H1 (cell line): Measurements from ENCODE around the gene IGFALS. TPM values are rescaled to one million over a fixed set of nuclear protein-coding genes. Genes with fewer than 3 reads are reported as not detected.
A peak's percentile ranks its signal among the peaks of the same experiment; 100 is the strongest.

Experiments
- CTCF ChIA-PET: fragments of 300-600 bp; sonication (Branson Sonifier 250); formaldehyde crosslinking; loops from one replicate; lab custom pipeline; 2021; ENCODE audit not compliant: partially characterized antibody; lab: Charles Lee
- POLR2A ChIA-PET: fragments of 300-600 bp; sonication (Branson Sonifier 250); formaldehyde crosslinking; loops from one replicate; lab custom pipeline; 2021; ENCODE audit warnings: inconsistent platforms; ENCODE audit not compliant: partially characterized antibody; lab: Charles Lee
- DNase-seq, 2 experiments: peaks; one replicate each; pipeline versions ENCODE4 v3.0.0 to v3.0.0-alpha.2; 2010 to 2022; ENCODE audit warnings: low spot score in 2 of 2, low read depth in 1 of 2, mixed read lengths in 1 of 2
- FAIRE-seq: peaks from 2 replicates; lab custom pipeline; 2011; peaks lifted over from hg19 to GRCh38; lab: Jason Lieb, UNC
- H2AFZ ChIP-seq: 2 replicates; pipeline ENCODE4 v1.8.1; 2012; ENCODE audit warnings: low read length, inconsistent platforms
- H2AK5ac ChIP-seq: 2 replicates; pipeline ENCODE4 v1.6.1; 2013; ENCODE audit warnings: low read depth, low read length
- H2BK120ac ChIP-seq: replicated peaks from 2 replicates; pipeline ENCODE3; 2013; ENCODE audit warnings: low read depth, low read length, inconsistent platforms
- H2BK12ac ChIP-seq: 2 replicates; pipeline ENCODE4 v1.6.1; 2013; ENCODE audit warnings: low read depth, low read length
- H2BK15ac ChIP-seq: 2 replicates; pipeline ENCODE4 v1.6.1; 2013; ENCODE audit warnings: low read length
- H2BK20ac ChIP-seq: 2 replicates; pipeline ENCODE4 v1.6.1; 2013; ENCODE audit warnings: low read length
- H2BK5ac ChIP-seq: 2 replicates; pipeline ENCODE4 v1.6.1; 2013; ENCODE audit warnings: low read depth, low read length
- H3K14ac ChIP-seq: 2 replicates; pipeline ENCODE4 v1.6.1; 2013; ENCODE audit warnings: inconsistent platforms; ENCODE audit not compliant: insufficient read length
- H3K18ac ChIP-seq: 2 replicates; pipeline ENCODE4 v1.6.1; 2013; ENCODE audit warnings: low read length; ENCODE audit errors: extremely low read depth
- H3K23ac ChIP-seq: 2 replicates; pipeline ENCODE4 v1.6.1; 2013; ENCODE audit warnings: inconsistent platforms; ENCODE audit not compliant: insufficient read length
- H3K23me2 ChIP-seq: 2 replicates; pipeline ENCODE4 v1.6.1; 2013; ENCODE audit warnings: low read depth, low read length
- H3K27ac ChIP-seq: 2 replicates; pipeline ENCODE4 v1.6.1; 2011; ENCODE audit warnings: low read depth, low read length, inconsistent platforms
- H3K27me3 ChIP-seq, 4 experiments: replicated peaks in 1 of 4; 1 replicate in 1 of 4; 2 replicates in 3 of 4; pipeline versions ENCODE4 v1.6.1 to v1.8.1; 2011 to 2013; ENCODE audit warnings: low read length in 3 of 4, mild to moderate bottlenecking in 3 of 4, inconsistent platforms in 2 of 4, mixed read lengths in 2 of 4, moderate library complexity in 1 of 4; ENCODE audit not compliant: control insufficient read depth in 3 of 4, insufficient read depth in 3 of 4; ENCODE audit errors: extremely low read depth in 1 of 4
- H3K36me3 ChIP-seq, 4 experiments: 2 replicates each; pipeline versions ENCODE4 v1.6.1 to v1.8.1; 2011 to 2013; ENCODE audit warnings: mild to moderate bottlenecking in 4 of 4, low read length in 3 of 4, moderate library complexity in 2 of 4, control low read depth in 1 of 4, inconsistent platforms in 1 of 4; ENCODE audit not compliant: insufficient read depth in 4 of 4, control insufficient read depth in 2 of 4
- H3K4ac ChIP-seq: replicated peaks from 2 replicates; pipeline ENCODE3; 2013; ENCODE audit warnings: low read length, low read depth, mixed read lengths, inconsistent platforms; ENCODE audit not compliant: insufficient read length
- H3K4me1 ChIP-seq, 4 experiments: replicated peaks in 1 of 4; 1 replicate in 1 of 4; 2 replicates in 3 of 4; pipeline versions ENCODE4 v1.6.1 to v1.8.1; 2011 to 2013; ENCODE audit warnings: low read length in 3 of 4, inconsistent platforms in 2 of 4, mixed read lengths in 1 of 4; ENCODE audit not compliant: insufficient read depth in 4 of 4, control insufficient read depth in 3 of 4
- H3K4me2 ChIP-seq, 2 experiments: 2 replicates each; pipeline versions ENCODE4 v1.6.1 to v1.8.1; 2011 to 2013; ENCODE audit warnings: low read depth in 2 of 2, low read length in 2 of 2, control low read depth in 1 of 2, inconsistent platforms in 1 of 2, mild to moderate bottlenecking in 1 of 2; ENCODE audit not compliant: insufficient read depth in 1 of 2
- H3K4me3 ChIP-seq, 4 experiments: fragments of 200-600, 300-600 bp in 1 of 4; sonication (generic), shearing (Covaris generic), sonication (Bioruptor Twin) in 1 of 4; 2 replicates each; pipeline versions ENCODE4 v1.5.1 to v1.8.1; 2011 to 2016; ENCODE audit warnings: low read length in 4 of 4, low read depth in 3 of 4, control low read depth in 2 of 4, inconsistent platforms in 2 of 4, mild to moderate bottlenecking in 2 of 4, mixed read lengths in 1 of 4, moderate library complexity in 1 of 4; ENCODE audit not compliant: insufficient read depth in 2 of 4; ENCODE audit errors: extremely low read depth in 1 of 4
- H3K56ac ChIP-seq: replicated peaks from 2 replicates; pipeline ENCODE3; 2013; ENCODE audit warnings: low read depth, mild to moderate bottlenecking, mixed read lengths, low read length, inconsistent platforms; ENCODE audit not compliant: insufficient read length
- H3K79me1 ChIP-seq: 2 replicates; pipeline ENCODE4 v1.6.1; 2013; ENCODE audit warnings: low read depth, low read length, control low read depth
- H3K79me2 ChIP-seq, 2 experiments: 2 replicates each; pipeline versions ENCODE4 v1.6.1 to v1.8.1; 2012 to 2013; ENCODE audit warnings: low read length in 2 of 2, mild to moderate bottlenecking in 2 of 2, inconsistent platforms in 1 of 2; ENCODE audit not compliant: insufficient read depth in 2 of 2, control insufficient read depth in 1 of 2
- H3K9ac ChIP-seq, 4 experiments: replicated peaks in 1 of 4; 1 replicate in 1 of 4; 2 replicates in 3 of 4; pipeline versions ENCODE4 v1.6.1 to v1.8.1; 2011 to 2013; ENCODE audit warnings: low read depth in 3 of 4, low read length in 3 of 4, control low read depth in 2 of 4, mild to moderate bottlenecking in 2 of 4, moderate library complexity in 2 of 4, inconsistent platforms in 1 of 4; ENCODE audit errors: extremely low read depth in 1 of 4
- H3K9me3 ChIP-seq, 2 experiments: 2 replicates each; pipeline versions ENCODE4 v1.6.1 to v1.8.1; 2012 to 2013; ENCODE audit warnings: mild to moderate bottlenecking in 2 of 2, moderate library complexity in 2 of 2, control low read depth in 1 of 2, inconsistent platforms in 1 of 2, low read depth in 1 of 2, low read length in 1 of 2, mixed read lengths in 1 of 2; ENCODE audit not compliant: insufficient read depth in 2 of 2
- H4K20me1 ChIP-seq, 2 experiments: replicated peaks in 1 of 2; 2 replicates each; pipeline versions ENCODE3 to v1.8.1; 2011 to 2013; ENCODE audit warnings: inconsistent platforms in 2 of 2, low read length in 2 of 2, mild to moderate bottlenecking in 1 of 2; ENCODE audit not compliant: insufficient read depth in 2 of 2, control insufficient read depth in 1 of 2
- H4K5ac ChIP-seq: 2 replicates; pipeline ENCODE4 v1.6.1; 2013; ENCODE audit warnings: low read length, low read depth, mixed read lengths, inconsistent platforms; ENCODE audit not compliant: insufficient read length
- H4K8ac ChIP-seq: 2 replicates; pipeline ENCODE4 v1.8.0; 2013; ENCODE audit warnings: mild to moderate bottlenecking, moderate library complexity, low read length, inconsistent platforms; ENCODE audit not compliant: insufficient read depth; ENCODE audit errors: extremely low read depth
- H4K91ac ChIP-seq: replicated peaks from 2 replicates; pipeline ENCODE3; 2013; ENCODE audit warnings: low read length, mixed read lengths, inconsistent platforms; ENCODE audit not compliant: insufficient read length
- BCL11A ChIP-seq, 2 experiments: IDR thresholded peaks; one replicate each; pipeline ENCODE4 v1.6.1; 2011; ENCODE audit warnings: low read depth in 2 of 2, low read length in 2 of 2, mild to moderate bottlenecking in 2 of 2
- CREB1 ChIP-seq: IDR thresholded peaks from 2 replicates; pipeline ENCODE4 v1.6.1; 2012; ENCODE audit warnings: inconsistent platforms
- HDAC6 ChIP-seq: IDR thresholded peaks from one replicate; pipeline ENCODE4 v1.7.1; 2012; ENCODE audit warnings: low read depth, mild to moderate bottlenecking, inconsistent platforms, low read length, moderate library complexity
- JUND ChIP-seq: IDR thresholded peaks from 2 replicates; pipeline ENCODE4 v1.6.1; 2011; ENCODE audit warnings: mild to moderate bottlenecking, improper control_type of control experiment, low read length
- KDM1A ChIP-seq: fragments of 200-600, 300-600 bp; sonication (generic); IDR thresholded peaks from 2 replicates; pipeline ENCODE4 v1.7.1; 2016; ENCODE audit warnings: mild to moderate bottlenecking, low read length, borderline replicate concordance
- NANOG ChIP-seq: IDR thresholded peaks from 2 replicates; pipeline ENCODE4 v1.6.1; 2011; ENCODE audit warnings: low read length, low read depth, mild to moderate bottlenecking, inconsistent platforms; ENCODE audit not compliant: insufficient read depth, poor library complexity, severe bottlenecking
- POLR2A ChIP-seq, 2 experiments: IDR thresholded peaks; 1 replicate in 1 of 2; 2 replicates in 1 of 2; pipeline ENCODE4 v1.6.1; 2011; ENCODE audit warnings: low read depth in 2 of 2, low read length in 2 of 2, mild to moderate bottlenecking in 2 of 2; ENCODE audit errors: control extremely low read depth in 1 of 2
- POU5F1 ChIP-seq: IDR thresholded peaks from 2 replicates; pipeline ENCODE4 v1.6.1; 2011; ENCODE audit warnings: low read depth, mild to moderate bottlenecking, low read length, moderate library complexity
- SIRT6 ChIP-seq: IDR thresholded peaks from one replicate; pipeline ENCODE4 v1.7.1; 2012; ENCODE audit warnings: low read length, inconsistent platforms
- SUZ12 ChIP-seq: fragments of 200-600 bp; sonication (generic); IDR thresholded peaks from 2 replicates; pipeline ENCODE4 v1.6.1; 2012; ENCODE audit warnings: mild to moderate bottlenecking, inconsistent platforms, low read length, moderate library complexity, mixed read lengths
- TCF12 ChIP-seq: IDR thresholded peaks from 2 replicates; pipeline ENCODE4 v1.6.1; 2011; ENCODE audit warnings: low read depth, mild to moderate bottlenecking, low read length
- TEAD4 ChIP-seq: IDR thresholded peaks from 2 replicates; pipeline ENCODE4 v1.6.1; 2012; ENCODE audit warnings: low read depth, low read length, inconsistent platforms, mixed read lengths
- WGBS, 2 experiments: shearing (Covaris generic) in 1 of 2; methylation state at CpG; one replicate each; pipeline versions ENCODE4 v1.1.6 to v1.1.7; 2013 to 2015; ENCODE audit warnings: low lambda C conversion rate in 2 of 2, mixed read lengths in 2 of 2, inconsistent platforms in 1 of 2, low coverage in 1 of 2, missing lambda C conversion rate in 1 of 2; ENCODE audit not compliant: insufficient replicate concordance in 2 of 2, insufficient coverage in 1 of 2, insufficient read length in 1 of 2; ENCODE audit errors: extremely low coverage in 1 of 2, missing lambda C conversion rate in 1 of 2; 5-methylcytosine and 5-hydroxymethylcytosine counted together
- polyA plus RNA-seq, 7 experiments: library from polyadenylated mRNA; depleted of rRNA in 3 of 7; stranded (reverse) in 5 of 7; unstranded in 2 of 7; fragments of >200 nt in 5 of 7; fragments of 200-250 nt in 2 of 7; gene quantifications; 1 replicate in 5 of 7; 2 replicates in 1 of 7; 4 replicates in 1 of 7; pipeline versions ENCODE4 v1.2.1 to v1.2.3, GENCODE V29; 2011 to 2013; ENCODE audit warnings: missing spikeins in 2 of 7, mixed read lengths in 2 of 7
- total RNA-seq: library from RNA; stranded (reverse); fragmentation: NEBNext Ultra II Directional; extraction: Animal tissue kit (Norgen Biotek cat#: 25700); gene quantifications from 2 replicates; pipeline ENCODE4 v1.2.1, GENCODE V29; 2021
- TF ChIP-seq, protein P1 (sequence below): IDR thresholded peaks from 2 replicates; pipeline ENCODE4 v1.6.1; 2012; ENCODE audit warnings: inconsistent platforms
- TF ChIP-seq, protein P2 (sequence below): IDR thresholded peaks from 2 replicates; pipeline ENCODE4 v1.6.1; 2012; ENCODE audit warnings: inconsistent platforms

IGFALS gene
- total and polyA plus RNA-seq, 2 of the 8 experiments (the other 6 are each of a cell fraction or from before 2014, with no cell fraction given), result not detected

DNA sequence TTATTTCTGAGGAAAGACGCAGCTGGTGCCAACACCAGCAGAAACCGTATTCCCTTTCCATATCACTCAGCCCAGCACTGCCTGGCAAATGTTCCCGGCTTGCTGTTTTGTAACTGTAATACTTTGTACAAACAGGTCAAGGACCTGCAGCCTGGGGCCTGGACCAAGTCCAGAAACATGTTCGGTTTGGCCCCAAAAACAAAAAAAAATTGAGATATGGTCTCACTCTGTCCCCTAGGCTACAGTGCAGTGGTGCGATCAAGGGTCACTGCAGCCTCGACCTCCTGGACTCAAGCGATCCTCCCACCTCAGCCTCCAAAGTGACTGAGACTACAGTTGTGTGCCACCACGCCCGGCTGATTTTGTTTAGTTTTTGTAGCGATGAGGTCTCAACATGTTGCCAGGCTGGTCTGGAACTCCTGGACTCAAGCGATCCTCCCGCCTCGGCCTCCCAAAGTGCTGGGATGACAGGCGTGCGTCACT, 31.9 kb upstream of the IGFALS start:
- H4K8ac ChIP-seq, result no peak overlapping the region
- H3K4me2 ChIP-seq, result peak overlapping the region; percentile 70 to 98
- peak overlapping the region; percentile 43 to 86 (median 66); a peak in 7 of 8 replicates for H3K4me3 ChIP-seq
- DNase-seq (no peak), FAIRE-seq (no peak)
- ChIA-PET POLR2A (interaction anchor here (1.3 to 1.6 kb wide), 2 partner anchors 44 to 137 kb away, joined by 3 read pairs; no protein-coding TSS in a partner anchor), CTCF (interaction anchor here (2.1 to 2.9 kb wide), 2 partner anchors 11 to 43 kb away, joined by 10 to 14 read pairs; partner anchors contain the start of genes NUBP2 and SPSB3)
- no peak overlapping the region for H3K23ac ChIP-seq
- H3K27me3 ChIP-seq, result peaks cover 0 to 5% (median 0%) of the 10 kb centered on the region in 4 experiments; a peak in 4 of 7 replicates
- H2BK5ac ChIP-seq, result no peak overlapping the region
- H3K4me1 ChIP-seq, result peaks cover 0 to 10% (median 3%) of the 10 kb centered on the region in 4 experiments; a peak in 5 of 7 replicates
- H3K79me1 ChIP-seq, result peaks cover 10% of the 10 kb centered on the region
- H3K23me2 ChIP-seq, result peaks cover 3% of the 10 kb centered on the region; the same call in 1 of the 2 replicates
- no peak overlapping the region for H2AFZ ChIP-seq
- no peak overlapping the region for H3K14ac ChIP-seq
- H3K4ac ChIP-seq, result no peak overlapping the region
- no peak overlapping the region for H2BK20ac ChIP-seq
- no peak overlapping the region for H4K91ac ChIP-seq
- WGBS, 2 experiments, result 90% methylated on average over 15 of the region's 15 CpGs; no CpG with 5 or more reads in 1 of the 2 experiments
- no peak overlapping the region for H2BK15ac ChIP-seq
- no peak overlapping the region for H3K27ac ChIP-seq
- no peak overlapping the region for H2BK120ac ChIP-seq
- no peak overlapping the region for H4K5ac ChIP-seq
- H2AK5ac ChIP-seq, result no peak overlapping the region
- H2BK12ac ChIP-seq, result no peak overlapping the region
- H3K9me3 ChIP-seq, result no peaks in the 10 kb centered on the region
- no peaks in the 10 kb centered on the region; a peak in 1 of 8 replicates for H3K36me3 ChIP-seq
- H3K18ac ChIP-seq, result no peak overlapping the region
- peaks cover 0 to 20% of the 10 kb centered on the region in 2 experiments; a peak in 2 of 4 replicates for H3K79me2 ChIP-seq
- no peak overlapping the region for H3K56ac ChIP-seq
- H3K9ac ChIP-seq, result no peak overlapping the region; a peak in 1 of 7 replicates
- H4K20me1 ChIP-seq, result peaks cover 2 to 12% of the 10 kb centered on the region in 2 experiments
- no peak for TF ChIP-seq POU5F1
- TF ChIP-seq JUND, result no peak
- TF ChIP-seq TCF12, result no peak
- no peak for TF ChIP-seq SIRT6
- no peak for TF ChIP-seq BCL11A (IDR thresholded peaks at IDR 0.05; ENCODE audit: low read depth in 2 of 2, low read length in 2 of 2)
- no peak for TF ChIP-seq KDM1A
- no peak for TF ChIP-seq CREB1
- TF ChIP-seq, protein P1, sequence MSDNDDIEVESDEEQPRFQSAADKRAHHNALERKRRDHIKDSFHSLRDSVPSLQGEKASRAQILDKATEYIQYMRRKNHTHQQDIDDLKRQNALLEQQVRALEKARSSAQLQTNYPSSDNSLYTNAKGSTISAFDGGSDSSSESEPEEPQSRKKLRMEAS, result no peak
- TF ChIP-seq, protein P2, sequence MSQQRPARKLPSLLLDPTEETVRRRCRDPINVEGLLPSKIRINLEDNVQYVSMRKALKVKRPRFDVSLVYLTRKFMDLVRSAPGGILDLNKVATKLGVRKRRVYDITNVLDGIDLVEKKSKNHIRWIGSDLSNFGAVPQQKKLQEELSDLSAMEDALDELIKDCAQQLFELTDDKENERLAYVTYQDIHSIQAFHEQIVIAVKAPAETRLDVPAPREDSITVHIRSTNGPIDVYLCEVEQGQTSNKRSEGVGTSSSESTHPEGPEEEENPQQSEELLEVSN, result no peak
- no peak for TF ChIP-seq HDAC6
- TF ChIP-seq SUZ12, result no peak
- TF ChIP-seq TEAD4, result no peak
- TF ChIP-seq POLR2A (IDR thresholded peaks at IDR 0.05; ENCODE audit: control extremely low read depth in 1 of 2, low read depth in 2 of 2, low read length in 2 of 2), result no peak
- no peak for TF ChIP-seq NANOG
